Neural cell (in vitro differentiated cells): Measurements from ENCODE around the gene PNRC2.

Experiments used
- CTCF ChIP-seq: fragments of 450-650 bp; IDR thresholded peaks from 2 replicates; pipeline ENCODE4 v1.5.1; 2014; ENCODE audit warnings: antibody characterized with exemption, mild to moderate bottlenecking, moderate library complexity; ENCODE audit not compliant: poor library complexity, severe bottlenecking
- EP300 ChIP-seq: fragments of 450-650 bp; conservative IDR thresholded peaks from 2 replicates; pipeline ENCODE4 v1.6.1; 2014; ENCODE audit warnings: antibody characterized with exemption, mild to moderate bottlenecking, moderate library complexity; ENCODE audit not compliant: poor library complexity, severe bottlenecking
- EZH2 ChIP-seq: fragments of 200-600, 300-800 bp; shearing (Covaris generic), sonication (generic); IDR thresholded peaks from 2 replicates; pipeline ENCODE4 v1.6.1; 2014; ENCODE audit warnings: antibody characterized with exemption, low read length, borderline replicate concordance, mild to moderate bottlenecking; ENCODE audit not compliant: insufficient read depth, poor library complexity, severe bottlenecking
- RAD21 ChIP-seq: fragments of 450-650 bp; conservative IDR thresholded peaks from 2 replicates; pipeline ENCODE4 v1.6.1; 2014; ENCODE audit warnings: antibody characterized with exemption, mild to moderate bottlenecking, moderate library complexity
- REST ChIP-seq: IDR thresholded peaks from 2 replicates; pipeline ENCODE4 v1.6.1; 2012; ENCODE audit warnings: borderline replicate concordance
- SMC3 ChIP-seq: fragments of 450-650 bp; conservative IDR thresholded peaks from 2 replicates; pipeline ENCODE4 v1.6.1; 2014; ENCODE audit warnings: antibody characterized with exemption, mild to moderate bottlenecking, moderate library complexity; ENCODE audit not compliant: poor library complexity

DNA sequence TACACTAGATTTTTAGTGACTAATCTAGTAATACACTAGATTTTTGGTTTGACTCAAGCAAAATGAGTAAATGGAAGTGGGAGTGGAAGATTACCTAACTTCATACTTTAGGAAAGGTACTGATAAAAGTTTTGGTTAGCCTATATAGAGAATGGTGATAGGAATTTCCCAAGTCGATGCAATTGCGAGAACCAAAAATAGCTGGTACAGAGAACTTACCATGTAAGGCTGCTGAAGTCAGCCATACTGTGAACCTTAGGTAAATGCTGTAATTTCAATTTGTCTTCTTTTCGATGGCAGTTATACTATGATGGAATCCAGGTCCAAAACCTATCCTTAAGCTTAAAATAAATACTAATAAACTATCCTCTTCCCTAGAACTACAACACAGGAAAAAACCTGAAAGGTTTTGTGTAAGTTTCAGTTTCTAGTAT lies 4.6 kb downstream of the PNRC2 start:
- no peak for TF ChIP-seq EZH2
- no peak for TF ChIP-seq SMC3
- no peak for TF ChIP-seq CTCF
- TF ChIP-seq EP300 = no peak
- no peak for TF ChIP-seq REST
- no peak for TF ChIP-seq RAD21
